Measurements from ENCODE around the gene BRPF1. TPM values are rescaled to one million over a fixed set of nuclear protein-coding genes. Genes with fewer than 3 reads are reported as not detected.

The BRPF1 gene
- total and polyA plus RNA-seq, 10 of the 15 experiments (the other 5 are each of a cell fraction or from before 2014, with no cell fraction given), result 1.2 to 25.3 (median 13.6) TPM

DNA sequence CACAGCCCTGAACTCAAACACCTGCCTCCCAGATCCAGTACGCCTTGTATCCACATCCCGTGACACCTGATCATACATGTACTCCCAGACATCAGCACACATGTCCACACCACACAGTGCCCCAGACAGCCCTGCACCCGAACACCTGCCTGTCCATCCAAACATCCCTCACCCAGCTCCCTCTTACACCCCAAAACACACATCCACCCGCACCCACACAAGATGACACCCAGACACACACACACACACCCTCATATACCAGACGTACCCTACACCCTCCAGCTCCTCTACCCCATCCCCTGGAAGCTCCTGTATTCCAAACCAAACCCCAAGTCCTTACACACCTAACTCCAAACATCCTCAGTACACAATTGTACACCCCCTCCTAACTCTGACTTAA is 37.5 kb downstream of the BRPF1 start (continued):
- TF ChIP-seq, protein P1, sequence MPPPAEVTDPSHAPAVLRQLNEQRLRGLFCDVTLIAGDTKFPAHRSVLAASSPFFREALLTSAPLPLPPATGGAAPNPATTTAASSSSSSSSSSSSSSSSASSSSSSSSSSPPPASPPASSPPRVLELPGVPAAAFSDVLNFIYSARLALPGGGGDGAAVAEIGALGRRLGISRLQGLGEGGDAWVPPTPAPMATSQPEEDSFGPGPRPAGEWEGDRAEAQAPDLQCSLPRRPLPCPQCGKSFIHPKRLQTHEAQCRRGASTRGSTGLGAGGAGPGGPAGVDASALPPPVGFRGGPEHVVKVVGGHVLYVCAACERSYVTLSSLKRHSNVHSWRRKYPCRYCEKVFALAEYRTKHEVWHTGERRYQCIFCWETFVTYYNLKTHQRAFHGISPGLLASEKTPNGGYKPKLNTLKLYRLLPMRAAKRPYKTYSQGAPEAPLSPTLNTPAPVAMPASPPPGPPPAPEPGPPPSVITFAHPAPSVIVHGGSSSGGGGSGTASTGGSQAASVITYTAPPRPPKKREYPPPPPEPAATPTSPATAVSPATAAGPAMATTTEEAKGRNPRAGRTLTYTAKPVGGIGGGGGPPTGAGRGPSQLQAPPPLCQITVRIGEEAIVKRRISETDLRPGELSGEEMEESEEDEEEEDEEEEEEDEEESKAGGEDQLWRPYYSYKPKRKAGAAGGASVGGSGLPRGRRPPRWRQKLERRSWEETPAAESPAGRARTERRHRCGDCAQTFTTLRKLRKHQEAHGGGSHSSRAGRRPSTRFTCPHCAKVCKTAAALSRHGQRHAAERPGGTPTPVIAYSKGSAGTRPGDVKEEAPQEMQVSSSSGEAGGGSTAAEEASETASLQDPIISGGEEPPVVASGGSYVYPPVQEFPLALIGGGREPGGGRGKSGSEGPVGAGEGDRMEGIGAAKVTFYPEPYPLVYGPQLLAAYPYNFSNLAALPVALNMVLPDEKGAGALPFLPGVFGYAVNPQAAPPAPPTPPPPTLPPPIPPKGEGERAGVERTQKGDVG (CRISPR knock-in tag; IDR thresholded peaks at IDR 0.05), result no peak
- TF ChIP-seq, protein P2, sequence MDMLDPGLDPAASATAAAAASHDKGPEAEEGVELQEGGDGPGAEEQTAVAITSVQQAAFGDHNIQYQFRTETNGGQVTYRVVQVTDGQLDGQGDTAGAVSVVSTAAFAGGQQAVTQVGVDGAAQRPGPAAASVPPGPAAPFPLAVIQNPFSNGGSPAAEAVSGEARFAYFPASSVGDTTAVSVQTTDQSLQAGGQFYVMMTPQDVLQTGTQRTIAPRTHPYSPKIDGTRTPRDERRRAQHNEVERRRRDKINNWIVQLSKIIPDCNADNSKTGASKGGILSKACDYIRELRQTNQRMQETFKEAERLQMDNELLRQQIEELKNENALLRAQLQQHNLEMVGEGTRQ (IDR thresholded peaks at IDR 0.05; ENCODE audit: borderline replicate concordance, low read depth, low read length), result no peak
- TF ChIP-seq, protein P3, sequence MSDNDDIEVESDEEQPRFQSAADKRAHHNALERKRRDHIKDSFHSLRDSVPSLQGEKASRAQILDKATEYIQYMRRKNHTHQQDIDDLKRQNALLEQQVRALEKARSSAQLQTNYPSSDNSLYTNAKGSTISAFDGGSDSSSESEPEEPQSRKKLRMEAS (IDR thresholded peaks at IDR 0.05; ENCODE audit: low read depth, low read length), result no peak
- TF ChIP-seq NR2C2 (IDR thresholded peaks at IDR 0.05; ENCODE audit: borderline replicate concordance, control insufficient read depth, insufficient read length, low read depth), result no peak
- TF ChIP-seq MTA3 (IDR thresholded peaks at IDR 0.05; ENCODE audit: borderline replicate concordance, low read length), result no peak
- TF ChIP-seq, protein P4, sequence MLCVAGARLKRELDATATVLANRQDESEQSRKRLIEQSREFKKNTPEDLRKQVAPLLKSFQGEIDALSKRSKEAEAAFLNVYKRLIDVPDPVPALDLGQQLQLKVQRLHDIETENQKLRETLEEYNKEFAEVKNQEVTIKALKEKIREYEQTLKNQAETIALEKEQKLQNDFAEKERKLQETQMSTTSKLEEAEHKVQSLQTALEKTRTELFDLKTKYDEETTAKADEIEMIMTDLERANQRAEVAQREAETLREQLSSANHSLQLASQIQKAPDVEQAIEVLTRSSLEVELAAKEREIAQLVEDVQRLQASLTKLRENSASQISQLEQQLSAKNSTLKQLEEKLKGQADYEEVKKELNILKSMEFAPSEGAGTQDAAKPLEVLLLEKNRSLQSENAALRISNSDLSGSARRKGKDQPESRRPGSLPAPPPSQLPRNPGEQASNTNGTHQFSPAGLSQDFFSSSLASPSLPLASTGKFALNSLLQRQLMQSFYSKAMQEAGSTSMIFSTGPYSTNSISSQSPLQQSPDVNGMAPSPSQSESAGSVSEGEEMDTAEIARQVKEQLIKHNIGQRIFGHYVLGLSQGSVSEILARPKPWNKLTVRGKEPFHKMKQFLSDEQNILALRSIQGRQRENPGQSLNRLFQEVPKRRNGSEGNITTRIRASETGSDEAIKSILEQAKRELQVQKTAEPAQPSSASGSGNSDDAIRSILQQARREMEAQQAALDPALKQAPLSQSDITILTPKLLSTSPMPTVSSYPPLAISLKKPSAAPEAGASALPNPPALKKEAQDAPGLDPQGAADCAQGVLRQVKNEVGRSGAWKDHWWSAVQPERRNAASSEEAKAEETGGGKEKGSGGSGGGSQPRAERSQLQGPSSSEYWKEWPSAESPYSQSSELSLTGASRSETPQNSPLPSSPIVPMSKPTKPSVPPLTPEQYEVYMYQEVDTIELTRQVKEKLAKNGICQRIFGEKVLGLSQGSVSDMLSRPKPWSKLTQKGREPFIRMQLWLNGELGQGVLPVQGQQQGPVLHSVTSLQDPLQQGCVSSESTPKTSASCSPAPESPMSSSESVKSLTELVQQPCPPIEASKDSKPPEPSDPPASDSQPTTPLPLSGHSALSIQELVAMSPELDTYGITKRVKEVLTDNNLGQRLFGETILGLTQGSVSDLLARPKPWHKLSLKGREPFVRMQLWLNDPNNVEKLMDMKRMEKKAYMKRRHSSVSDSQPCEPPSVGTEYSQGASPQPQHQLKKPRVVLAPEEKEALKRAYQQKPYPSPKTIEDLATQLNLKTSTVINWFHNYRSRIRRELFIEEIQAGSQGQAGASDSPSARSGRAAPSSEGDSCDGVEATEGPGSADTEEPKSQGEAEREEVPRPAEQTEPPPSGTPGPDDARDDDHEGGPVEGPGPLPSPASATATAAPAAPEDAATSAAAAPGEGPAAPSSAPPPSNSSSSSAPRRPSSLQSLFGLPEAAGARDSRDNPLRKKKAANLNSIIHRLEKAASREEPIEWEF (IDR thresholded peaks at IDR 0.05; ENCODE audit: insufficient replicate concordance, low read depth, low read length), result no peak

All from GM12878 (cell line).